HepG2 (cell line): ENCODE measurements around the gene XAB2. TPM values are rescaled to one million over a fixed set of nuclear protein-coding genes. Genes with fewer than 3 reads are reported as not detected.

Experiments
- AGO2 ChIP-seq: fragments of 200-400 bp; formaldehyde crosslinking; optimal IDR thresholded peaks from 2 replicates; pipeline ENCODE3; 2017; ENCODE audit warnings: mild to moderate bottlenecking, low read depth, low read length, moderate library complexity
- HHEX ChIP-seq: IDR thresholded peaks from 2 replicates; pipeline ENCODE4 v1.6.1; 2016; ENCODE audit warnings: control low read depth
- HNRNPL ChIP-seq: fragments of 200-400 bp; formaldehyde crosslinking; IDR thresholded peaks from 2 replicates; pipeline ENCODE4 v1.6.1; 2017; ENCODE audit warnings: mild to moderate bottlenecking, low read depth, low read length
- KDM1A ChIP-seq: IDR thresholded peaks from 2 replicates; pipeline ENCODE4 v1.6.1; 2016; ENCODE audit warnings: missing compliant biosample characterization
- MIXL1 ChIP-seq: IDR thresholded peaks from 2 replicates; pipeline ENCODE4 v1.6.1; 2016
- MTF1 ChIP-seq: sonication (generic); formaldehyde crosslinking; IDR thresholded peaks from 2 replicates; pipeline ENCODE4 v1.5.0; 2020; ENCODE audit warnings: missing genetic modification reagents
- MXI1 ChIP-seq: IDR thresholded peaks from 3 replicates; pipeline ENCODE4 v1.6.1; 2012; ENCODE audit warnings: low read depth, low read length, inconsistent platforms, borderline replicate concordance
- POLR2AphosphoS5 ChIP-seq: IDR thresholded peaks from 2 replicates; pipeline ENCODE4 v1.6.1; 2012; ENCODE audit warnings: low read depth, low read length
- PTBP1 ChIP-seq: fragments of 200-400 bp; formaldehyde crosslinking; IDR thresholded peaks from 2 replicates; pipeline ENCODE4 v1.6.1; 2018; ENCODE audit warnings: low read length, low read depth; ENCODE audit not compliant: poor library complexity, severe bottlenecking
- RBFOX2 ChIP-seq: fragments of 200-400 bp; formaldehyde crosslinking; IDR thresholded peaks from 2 replicates; pipeline ENCODE4 v1.6.1; 2017; ENCODE audit warnings: low read depth, mild to moderate bottlenecking, low read length
- XBP1 ChIP-seq: sonication (generic); formaldehyde crosslinking; IDR thresholded peaks from 2 replicates; pipeline ENCODE4 v1.5.0; 2020; ENCODE audit warnings: missing genetic modification reagents
- ZMYM3 ChIP-seq: sonication (generic); formaldehyde crosslinking; IDR thresholded peaks from 2 replicates; pipeline ENCODE4 v1.5.1; 2020; ENCODE audit warnings: mild to moderate bottlenecking, missing genetic modification reagents
- ZNF205 ChIP-seq: IDR thresholded peaks from 2 replicates; pipeline ENCODE4 v1.6.1; 2018; ENCODE audit warnings: missing biosample characterization, missing genetic modification reagents
- ZNF451 ChIP-seq: sonication (generic); formaldehyde crosslinking; IDR thresholded peaks from 2 replicates; pipeline ENCODE4 v1.5.0; 2020; ENCODE audit warnings: mild to moderate bottlenecking, missing genetic modification reagents
- ZNF510 ChIP-seq: sonication (generic); formaldehyde crosslinking; IDR thresholded peaks from 2 replicates; pipeline ENCODE4 v1.4.0; 2020; ENCODE audit warnings: low read depth, mild to moderate bottlenecking, missing genetic modification reagents
- ZNF557 ChIP-seq: sonication (generic); formaldehyde crosslinking; IDR thresholded peaks from 2 replicates; pipeline ENCODE4 v1.4.0; 2020; ENCODE audit warnings: missing genetic modification reagents
- polyA plus RNA-seq, 8 experiments: library from polyadenylated mRNA; depleted of rRNA in 3 of 8; stranded (reverse) in 7 of 8; unstranded in 1 of 8; fragments of >200 nt; fragmentation: Illumina TruSeq in 4 of 8; extraction: Trizol in 4 of 8; gene quantifications; 2 replicates each; pipeline versions ENCODE4 v1.2.1 to v1.2.3, GENCODE V29; 2011 to 2016; ENCODE audit warnings: low read depth in 4 of 8, missing spikeins in 1 of 8, mixed read lengths in 1 of 8; ENCODE audit not compliant: insufficient read depth in 1 of 8
- total RNA-seq, 5 experiments: library from RNA; depleted of rRNA; stranded (reverse); fragments of >200 nt; fragmentation: Illumina TruSeq; extraction: Trizol; gene quantifications; 2 replicates each; pipeline ENCODE4 v1.2.3, GENCODE V29; 2016; ENCODE audit warnings: low read depth in 1 of 5
- TF ChIP-seq, protein P1 (sequence below), 2 experiments: sonication (generic) in 1 of 2; formaldehyde crosslinking in 1 of 2; IDR thresholded peaks; 2 replicates each; pipeline versions ENCODE4 v1.6.1 to v1.9.0; 2014 to 2022; ENCODE audit warnings: antibody characterized with exemption in 1 of 2, borderline replicate concordance in 1 of 2, inconsistent platforms in 1 of 2, low read depth in 1 of 2, missing genetic modification reagents in 1 of 2
- TF ChIP-seq, protein P2 (sequence below): sonication (generic); formaldehyde crosslinking; IDR thresholded peaks from 2 replicates; pipeline ENCODE4 v1.8.0; 2022; ENCODE audit warnings: mild to moderate bottlenecking, missing genetic modification reagents, moderate library complexity
- TF ChIP-seq, protein P3 (sequence below): sonication (generic); formaldehyde crosslinking; IDR thresholded peaks from 2 replicates; pipeline ENCODE4 v1.4.0; 2020; ENCODE audit warnings: mild to moderate bottlenecking, missing genetic modification reagents
- TF ChIP-seq, protein P4 (sequence below): sonication (generic); formaldehyde crosslinking; IDR thresholded peaks from 2 replicates; pipeline ENCODE4 v1.5.0; 2020; ENCODE audit warnings: missing genetic modification reagents, mild to moderate bottlenecking, borderline replicate concordance
- TF ChIP-seq, protein P5 (sequence below): sonication (generic); formaldehyde crosslinking; IDR thresholded peaks from 2 replicates; pipeline ENCODE4 v1.8.0; 2022; ENCODE audit warnings: missing genetic modification reagents, low read depth, mild to moderate bottlenecking, borderline replicate concordance

Gene XAB2
- total and polyA plus RNA-seq, 2 of the 13 experiments (the other 11 are each of a cell fraction or from before 2014, with no cell fraction given) = 6.2 to 23.9 TPM

DNA sequence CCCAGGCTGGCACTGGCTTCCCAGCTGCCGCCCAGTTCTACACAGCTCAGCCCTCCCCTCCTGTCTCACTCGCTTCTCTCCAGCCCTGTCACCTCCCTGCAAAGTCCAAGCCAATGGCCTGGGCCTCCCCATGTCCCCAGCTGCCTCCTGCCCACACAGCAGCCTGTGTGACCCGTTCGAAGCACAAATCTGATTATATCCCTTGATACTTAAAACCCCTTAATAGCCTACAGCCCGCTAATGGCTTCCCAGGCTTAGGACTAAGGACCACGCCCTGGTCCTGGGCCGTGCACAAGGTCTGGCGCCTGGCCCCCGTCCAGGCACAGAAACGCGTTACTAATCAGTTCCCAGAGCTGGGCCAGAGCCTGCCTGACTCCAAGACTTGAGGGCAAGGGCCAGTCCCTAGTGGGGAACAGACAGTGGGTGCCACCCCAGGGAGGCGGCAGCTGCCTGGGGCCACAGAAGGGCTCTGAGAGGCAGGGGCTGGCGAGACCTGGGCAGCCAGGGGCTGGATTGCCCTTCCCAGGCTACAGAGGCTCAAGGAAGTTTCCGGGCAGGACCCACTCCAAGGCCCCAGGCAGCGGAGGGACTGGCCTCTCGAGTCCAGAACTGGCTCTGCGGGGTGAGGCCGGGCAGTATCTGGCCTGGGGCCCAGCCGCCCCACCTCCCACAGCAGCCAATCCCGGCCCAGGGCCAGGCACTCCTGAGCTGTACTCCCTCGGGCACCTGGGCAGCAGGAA lies 10.4 kb downstream of the XAB2 start (continued):
- TF ChIP-seq, protein P1, sequence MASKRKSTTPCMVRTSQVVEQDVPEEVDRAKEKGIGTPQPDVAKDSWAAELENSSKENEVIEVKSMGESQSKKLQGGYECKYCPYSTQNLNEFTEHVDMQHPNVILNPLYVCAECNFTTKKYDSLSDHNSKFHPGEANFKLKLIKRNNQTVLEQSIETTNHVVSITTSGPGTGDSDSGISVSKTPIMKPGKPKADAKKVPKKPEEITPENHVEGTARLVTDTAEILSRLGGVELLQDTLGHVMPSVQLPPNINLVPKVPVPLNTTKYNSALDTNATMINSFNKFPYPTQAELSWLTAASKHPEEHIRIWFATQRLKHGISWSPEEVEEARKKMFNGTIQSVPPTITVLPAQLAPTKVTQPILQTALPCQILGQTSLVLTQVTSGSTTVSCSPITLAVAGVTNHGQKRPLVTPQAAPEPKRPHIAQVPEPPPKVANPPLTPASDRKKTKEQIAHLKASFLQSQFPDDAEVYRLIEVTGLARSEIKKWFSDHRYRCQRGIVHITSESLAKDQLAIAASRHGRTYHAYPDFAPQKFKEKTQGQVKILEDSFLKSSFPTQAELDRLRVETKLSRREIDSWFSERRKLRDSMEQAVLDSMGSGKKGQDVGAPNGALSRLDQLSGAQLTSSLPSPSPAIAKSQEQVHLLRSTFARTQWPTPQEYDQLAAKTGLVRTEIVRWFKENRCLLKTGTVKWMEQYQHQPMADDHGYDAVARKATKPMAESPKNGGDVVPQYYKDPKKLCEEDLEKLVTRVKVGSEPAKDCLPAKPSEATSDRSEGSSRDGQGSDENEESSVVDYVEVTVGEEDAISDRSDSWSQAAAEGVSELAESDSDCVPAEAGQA (IDR thresholded peaks at IDR 0.05; ENCODE audit: low read depth) = no peak
- TF ChIP-seq, protein P1 (CRISPR knock-in tag; IDR thresholded peaks at IDR 0.05; ENCODE audit: borderline replicate concordance) = no peak
- TF ChIP-seq XBP1 (CRISPR knock-in tag) (no peak), KDM1A (no peak), ZNF205 (CRISPR knock-in tag) (no peak), MXI1 (no peak), PTBP1 (no peak), ZMYM3 (CRISPR knock-in tag) (no peak), ZNF510 (CRISPR knock-in tag) (no peak), MTF1 (CRISPR knock-in tag) (no peak), MIXL1 (no peak), ZNF451 (CRISPR knock-in tag) (no peak), HNRNPL (0 out of 2 replicates have a peak, but pooled peaks have one; percentile 17), RBFOX2 (peak; percentile 23), POLR2AphosphoS5 (peak; percentile 51; the same call in 1 of the 2 replicates), AGO2 (peak; percentile 89), ZNF557 (CRISPR knock-in tag) (no peak), HHEX (CRISPR knock-in tag) (no peak)
- TF ChIP-seq, protein P2, sequence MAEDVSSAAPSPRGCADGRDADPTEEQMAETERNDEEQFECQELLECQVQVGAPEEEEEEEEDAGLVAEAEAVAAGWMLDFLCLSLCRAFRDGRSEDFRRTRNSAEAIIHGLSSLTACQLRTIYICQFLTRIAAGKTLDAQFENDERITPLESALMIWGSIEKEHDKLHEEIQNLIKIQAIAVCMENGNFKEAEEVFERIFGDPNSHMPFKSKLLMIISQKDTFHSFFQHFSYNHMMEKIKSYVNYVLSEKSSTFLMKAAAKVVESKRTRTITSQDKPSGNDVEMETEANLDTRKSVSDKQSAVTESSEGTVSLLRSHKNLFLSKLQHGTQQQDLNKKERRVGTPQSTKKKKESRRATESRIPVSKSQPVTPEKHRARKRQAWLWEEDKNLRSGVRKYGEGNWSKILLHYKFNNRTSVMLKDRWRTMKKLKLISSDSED (CRISPR knock-in tag) = no peak
- TF ChIP-seq, protein P3, sequence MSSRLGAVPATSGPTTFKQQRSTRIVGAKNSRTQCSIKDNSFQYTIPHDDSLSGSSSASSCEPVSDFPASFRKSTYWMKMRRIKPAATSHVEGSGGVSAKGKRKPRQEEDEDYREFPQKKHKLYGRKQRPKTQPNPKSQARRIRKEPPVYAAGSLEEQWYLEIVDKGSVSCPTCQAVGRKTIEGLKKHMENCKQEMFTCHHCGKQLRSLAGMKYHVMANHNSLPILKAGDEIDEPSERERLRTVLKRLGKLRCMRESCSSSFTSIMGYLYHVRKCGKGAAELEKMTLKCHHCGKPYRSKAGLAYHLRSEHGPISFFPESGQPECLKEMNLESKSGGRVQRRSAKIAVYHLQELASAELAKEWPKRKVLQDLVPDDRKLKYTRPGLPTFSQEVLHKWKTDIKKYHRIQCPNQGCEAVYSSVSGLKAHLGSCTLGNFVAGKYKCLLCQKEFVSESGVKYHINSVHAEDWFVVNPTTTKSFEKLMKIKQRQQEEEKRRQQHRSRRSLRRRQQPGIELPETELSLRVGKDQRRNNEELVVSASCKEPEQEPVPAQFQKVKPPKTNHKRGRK (CRISPR knock-in tag) = no peak
- TF ChIP-seq, protein P4, sequence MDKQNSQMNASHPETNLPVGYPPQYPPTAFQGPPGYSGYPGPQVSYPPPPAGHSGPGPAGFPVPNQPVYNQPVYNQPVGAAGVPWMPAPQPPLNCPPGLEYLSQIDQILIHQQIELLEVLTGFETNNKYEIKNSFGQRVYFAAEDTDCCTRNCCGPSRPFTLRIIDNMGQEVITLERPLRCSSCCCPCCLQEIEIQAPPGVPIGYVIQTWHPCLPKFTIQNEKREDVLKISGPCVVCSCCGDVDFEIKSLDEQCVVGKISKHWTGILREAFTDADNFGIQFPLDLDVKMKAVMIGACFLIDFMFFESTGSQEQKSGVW (CRISPR knock-in tag) = no peak
- TF ChIP-seq, protein P5, sequence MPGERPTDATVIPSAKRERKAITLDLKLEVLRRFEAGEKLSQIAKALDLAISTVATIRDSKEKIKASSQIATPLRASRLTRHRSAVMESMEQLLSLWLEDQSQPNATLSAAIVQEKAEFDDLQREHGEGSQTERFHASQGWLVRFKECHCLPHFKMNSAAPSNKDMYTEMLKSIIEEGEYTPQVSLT (CRISPR knock-in tag) = no peak
